Stimulated activated CD8-positive, alpha-beta memory T cell treated with anti-CD3 and anti-CD28 coated beads, Interleukin-4, amount 100 ng/mL, for 24 hours (primary cell): ENCODE results near the gene PCDHB9.
A peak's percentile ranks its signal among the peaks of the same experiment; 100 is the strongest.
"Not testable (repeated sequence)": the region's sequence is repeated elsewhere in the genome, so short reads cannot be mapped to it uniquely, and the experiment has no call there.

Experiments used
- DNase-seq: peaks from one replicate; pipeline ENCODE4 v3.0.0-alpha.2; 2020; ENCODE audit warnings: low read depth

PCDHB9 gene

DNA sequence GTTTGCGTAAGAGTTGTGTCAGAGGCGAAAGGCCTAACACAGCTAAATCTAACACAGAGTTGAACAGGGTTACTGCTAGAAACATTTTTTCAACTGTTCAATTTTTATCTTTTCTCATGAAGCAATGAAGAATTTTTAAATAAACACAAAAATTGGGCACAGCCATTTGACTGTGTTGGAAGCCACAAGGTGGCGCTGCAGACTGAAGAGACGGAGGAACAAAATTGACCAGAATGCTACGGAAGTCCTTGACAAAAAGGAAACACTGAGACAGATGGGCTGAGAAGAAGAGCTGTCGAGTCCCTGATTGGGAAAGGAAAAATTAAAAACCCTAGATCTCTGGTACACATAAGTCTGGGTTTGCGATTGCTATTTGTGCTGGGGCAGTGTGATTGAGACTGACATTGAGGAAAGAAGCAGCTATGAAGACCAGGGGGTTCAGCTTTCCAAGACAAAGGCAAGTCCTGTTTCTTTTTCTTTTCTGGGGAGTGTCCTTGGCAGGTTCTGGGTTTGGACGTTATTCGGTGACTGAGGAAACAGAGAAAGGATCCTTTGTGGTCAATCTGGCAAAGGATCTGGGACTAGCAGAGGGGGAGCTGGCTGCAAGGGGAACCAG is at the start of gene PCDHB9:
PCDHB9 (plus strand) TSS at position 265 of the 616 bp plus-strand sequence; CDS start at position 423, 158 bp downstream.
- DNase-seq, result peak; percentile 8

DNA sequence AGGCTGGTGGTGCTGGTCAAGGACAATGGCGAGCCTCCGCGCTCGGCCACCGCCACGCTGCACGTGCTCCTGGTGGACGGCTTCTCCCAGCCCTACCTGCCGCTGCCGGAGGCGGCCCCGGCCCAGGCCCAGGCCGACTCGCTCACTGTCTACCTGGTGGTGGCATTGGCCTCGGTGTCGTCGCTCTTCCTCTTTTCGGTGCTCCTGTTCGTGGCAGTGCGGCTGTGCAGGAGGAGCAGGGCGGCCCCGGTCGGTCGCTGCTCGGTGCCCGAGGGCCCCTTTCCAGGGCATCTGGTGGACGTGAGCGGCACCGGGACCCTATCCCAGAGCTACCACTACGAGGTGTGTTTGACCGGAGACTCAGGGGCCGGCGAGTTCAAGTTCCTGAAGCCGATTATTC is 49.6 kb upstream of the PCDHB9 start:
- DNase-seq, result not testable (repeated sequence)

DNA sequence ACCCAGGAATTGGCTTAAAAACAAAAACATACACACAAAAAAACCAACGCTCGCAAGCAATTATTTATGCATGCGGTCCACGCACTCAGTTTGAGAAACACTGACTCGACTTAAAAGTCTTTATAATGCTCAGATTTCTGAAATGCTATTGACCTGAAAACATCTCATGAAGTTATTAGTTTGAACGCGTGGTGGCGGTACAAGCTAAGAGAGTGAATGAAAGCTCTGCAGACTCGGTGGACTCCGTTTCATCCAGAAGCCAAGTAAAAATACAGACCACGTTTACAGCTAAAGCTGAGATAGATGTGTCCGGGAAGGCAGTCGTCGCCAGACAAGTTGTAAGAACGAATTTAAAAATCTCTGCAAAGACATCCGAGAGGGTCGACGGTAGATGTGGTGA is 37.1 kb upstream of the PCDHB9 start, which contains the start of gene PCDHB6:
PCDHB6 (plus strand) TSS at position 246 of the 400 bp plus-strand sequence. CDS start 201 bp downstream, outside the sequence.
- DNase-seq, result no peak

DNA sequence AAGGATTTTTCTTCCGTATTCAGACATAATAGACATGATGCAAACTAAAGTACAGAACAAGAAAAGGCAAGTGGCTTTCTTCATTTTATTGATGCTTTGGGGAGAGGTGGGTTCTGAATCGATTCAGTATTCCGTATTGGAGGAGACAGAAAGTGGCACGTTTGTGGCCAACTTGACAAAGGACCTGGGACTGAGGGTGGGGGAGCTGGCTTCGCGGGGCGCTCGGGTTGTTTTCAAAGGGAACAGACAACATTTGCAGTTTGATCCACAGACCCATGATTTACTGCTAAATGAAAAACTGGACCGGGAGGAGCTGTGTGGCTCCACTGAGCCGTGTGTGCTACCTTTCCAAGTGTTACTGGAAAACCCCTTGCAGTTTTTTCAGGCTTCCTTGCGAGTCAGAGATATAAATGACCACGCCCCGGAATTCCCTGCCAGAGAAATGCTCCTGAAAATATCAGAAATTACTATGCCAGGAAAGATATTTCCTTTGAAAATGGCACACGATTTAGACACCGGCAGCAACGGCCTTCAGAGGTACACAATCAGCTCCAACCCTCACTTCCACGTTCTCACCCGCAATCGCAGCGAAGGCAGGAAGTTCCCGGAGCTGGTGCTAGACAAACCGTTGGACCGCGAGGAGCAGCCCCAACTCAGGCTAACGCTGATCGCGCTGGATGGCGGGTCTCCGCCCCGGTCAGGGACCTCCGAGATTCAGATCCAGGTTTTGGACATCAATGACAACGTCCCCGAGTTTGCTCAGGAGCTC is 36.6 kb upstream of the PCDHB9 start:
- no peak for DNase-seq

DNA sequence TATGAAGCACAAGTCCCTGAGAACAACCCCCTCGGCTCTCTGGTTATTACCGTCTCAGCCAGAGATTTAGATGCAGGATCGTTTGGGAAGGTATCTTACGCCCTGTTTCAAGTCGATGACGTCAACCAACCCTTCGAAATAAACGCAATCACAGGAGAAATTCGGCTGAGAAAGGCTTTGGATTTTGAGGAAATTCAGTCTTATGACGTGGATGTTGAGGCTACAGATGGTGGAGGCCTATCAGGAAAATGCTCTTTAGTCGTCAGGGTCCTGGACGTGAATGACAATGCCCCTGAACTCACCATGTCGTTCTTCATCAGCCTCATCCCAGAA is 36.0 kb upstream of the PCDHB9 start:
- no peak for DNase-seq

DNA sequence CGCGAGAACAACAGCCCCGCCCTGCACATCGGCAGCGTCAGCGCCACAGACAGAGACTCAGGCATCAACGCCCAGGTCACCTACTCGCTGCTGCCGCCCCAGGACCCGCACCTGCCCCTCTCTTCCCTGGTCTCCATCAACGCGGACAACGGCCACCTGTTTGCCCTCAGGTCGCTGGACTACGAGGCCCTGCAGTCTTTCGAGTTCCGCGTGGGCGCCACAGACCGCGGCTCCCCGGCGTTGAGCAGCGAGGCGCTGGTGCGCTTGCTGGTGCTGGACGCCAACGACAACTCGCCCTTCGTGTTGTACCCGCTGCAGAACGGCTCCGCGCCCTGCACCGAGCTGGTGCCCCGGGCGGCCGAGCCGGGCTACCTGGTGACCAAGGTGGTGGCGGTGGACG is 35.3 kb upstream of the PCDHB9 start:
- not testable (repeated sequence) for DNase-seq

DNA sequence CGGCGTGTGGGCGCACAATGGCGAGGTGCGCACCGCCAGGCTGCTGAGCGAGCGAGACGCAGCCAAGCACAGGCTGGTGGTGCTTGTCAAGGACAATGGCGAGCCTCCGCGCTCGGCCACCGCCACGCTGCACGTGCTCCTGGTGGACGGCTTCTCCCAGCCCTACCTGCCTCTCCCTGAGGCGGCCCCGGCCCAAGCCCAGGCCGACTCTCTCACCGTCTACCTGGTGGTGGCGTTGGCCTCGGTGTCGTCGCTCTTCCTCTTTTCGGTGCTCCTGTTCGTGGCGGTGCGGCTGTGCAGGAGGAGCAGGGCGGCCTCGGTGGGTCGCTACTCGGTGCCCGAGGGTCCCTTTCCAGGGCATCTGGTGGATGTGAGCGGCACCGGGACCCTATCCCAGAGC is 34.9 kb upstream of the PCDHB9 start:
- DNase-seq, result not testable (repeated sequence)

DNA sequence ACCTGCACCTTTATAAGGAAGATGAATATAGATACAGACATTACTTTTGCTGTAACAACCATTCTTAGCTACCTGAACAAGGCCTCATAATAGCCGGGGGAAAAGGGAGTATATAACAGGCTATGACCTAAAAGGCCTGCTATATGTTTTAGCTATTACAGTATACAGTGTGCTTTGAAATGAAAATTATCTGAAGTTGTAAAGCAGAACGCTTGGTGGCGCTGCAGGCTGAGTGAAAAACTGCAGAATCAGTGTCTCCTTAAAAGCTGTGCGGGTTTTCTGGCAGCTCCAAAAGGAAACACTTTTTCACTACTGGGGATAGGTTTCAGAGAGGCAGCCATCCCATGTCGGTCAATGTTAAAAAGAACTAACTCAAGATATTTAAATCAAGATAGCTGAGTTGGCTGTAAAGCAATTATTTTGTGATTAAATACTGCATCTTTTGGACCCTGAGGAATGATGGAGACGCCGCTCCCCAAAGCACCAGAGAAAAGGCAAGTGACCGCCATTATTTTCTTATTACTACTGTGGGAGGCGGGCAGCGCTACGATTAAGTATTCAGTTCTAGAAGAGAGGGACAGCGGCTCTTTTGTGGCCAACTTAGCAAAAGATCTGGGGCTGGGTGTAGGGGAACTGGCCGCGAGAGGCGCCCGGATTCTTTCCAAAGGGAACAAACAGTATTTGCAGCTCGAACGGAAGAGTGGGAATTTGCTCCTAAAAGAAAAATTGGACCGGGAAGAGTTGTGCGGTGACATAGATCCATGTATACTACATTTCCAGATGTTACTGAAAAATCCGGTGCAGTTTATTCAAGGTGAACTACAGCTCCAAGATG is 31.2 kb upstream of the PCDHB9 start:
- no peak for DNase-seq

DNA sequence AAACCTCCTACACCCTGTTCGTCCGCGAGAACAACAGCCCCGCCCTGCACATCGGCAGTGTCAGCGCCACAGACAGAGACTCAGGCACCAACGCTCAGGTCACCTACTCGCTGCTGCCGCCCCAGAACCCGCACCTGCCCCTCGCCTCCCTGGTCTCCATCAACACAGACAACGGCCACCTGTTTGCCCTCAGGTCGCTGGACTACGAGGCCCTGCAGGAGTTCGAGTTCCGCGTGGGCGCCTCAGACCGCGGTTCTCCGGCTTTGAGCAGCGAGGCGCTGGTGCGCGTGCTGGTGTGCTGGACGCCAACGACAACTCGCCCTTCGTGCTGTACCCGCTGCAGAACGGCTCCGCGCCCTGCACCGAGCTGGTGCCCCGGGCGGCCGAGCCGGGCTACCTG is 29.6 kb upstream of the PCDHB9 start:
- DNase-seq, result not testable (repeated sequence)

DNA sequence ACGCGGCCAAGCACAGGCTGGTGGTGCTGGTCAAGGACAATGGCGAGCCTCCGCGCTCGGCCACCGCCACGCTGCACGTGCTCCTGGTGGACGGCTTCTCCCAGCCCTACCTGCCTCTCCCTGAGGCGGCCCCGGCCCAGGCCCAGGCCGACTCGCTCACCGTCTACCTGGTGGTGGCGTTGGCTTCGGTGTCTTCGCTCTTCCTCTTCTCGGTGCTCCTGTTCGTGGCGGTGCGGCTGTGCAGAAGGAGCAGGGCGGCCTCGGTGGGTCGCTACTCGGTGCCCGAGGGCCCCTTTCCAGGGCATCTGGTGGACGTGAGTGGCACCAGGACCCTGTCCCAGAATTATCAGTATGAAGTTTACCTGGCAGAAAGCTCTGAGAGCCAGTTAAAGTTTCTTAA is 29.1 kb upstream of the PCDHB9 start:
- not testable (repeated sequence) for DNase-seq

DNA sequence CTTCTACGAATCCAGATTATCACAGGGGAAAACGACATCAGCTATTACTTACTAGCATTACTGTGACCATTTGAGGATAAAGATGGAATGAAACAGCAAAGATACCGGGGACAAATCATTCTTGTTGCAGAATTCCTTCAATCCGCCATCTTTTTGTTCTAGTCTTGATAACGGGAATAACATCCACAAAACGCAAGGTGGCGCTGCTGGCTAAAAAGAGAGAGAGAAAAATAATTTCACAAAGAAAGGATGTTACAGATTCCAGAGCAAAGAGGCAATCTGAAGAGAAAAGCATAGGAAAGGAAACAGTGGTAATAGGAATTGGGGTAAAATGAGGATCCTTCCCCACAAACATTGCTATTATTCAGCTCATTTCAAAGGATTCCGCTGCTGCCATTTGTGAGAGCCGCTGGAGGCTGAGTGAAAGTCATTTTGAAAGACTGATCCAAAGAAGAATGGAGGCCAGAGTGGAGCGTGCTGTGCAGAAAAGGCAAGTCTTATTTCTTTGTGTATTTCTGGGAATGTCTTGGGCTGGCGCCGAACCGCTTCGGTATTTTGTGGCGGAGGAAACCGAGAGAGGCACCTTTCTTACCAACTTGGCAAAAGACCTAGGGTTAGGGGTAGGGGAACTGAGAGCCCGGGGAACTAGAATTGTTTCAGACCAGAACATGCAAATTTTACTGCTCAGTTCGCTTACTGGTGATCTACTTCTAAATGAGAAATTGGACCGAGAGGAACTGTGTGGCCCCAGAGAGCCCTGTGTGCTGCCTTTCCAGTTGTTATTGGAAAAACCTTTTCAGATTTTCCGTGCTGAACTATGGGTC is 14.4 kb upstream of the PCDHB9 start, which contains the start of gene PCDHB7:
PCDHB7 (plus strand) TSS at position 264 of the 824 bp plus-strand sequence; CDS start at position 456, 192 bp downstream.
- DNase-seq, result no peak

DNA sequence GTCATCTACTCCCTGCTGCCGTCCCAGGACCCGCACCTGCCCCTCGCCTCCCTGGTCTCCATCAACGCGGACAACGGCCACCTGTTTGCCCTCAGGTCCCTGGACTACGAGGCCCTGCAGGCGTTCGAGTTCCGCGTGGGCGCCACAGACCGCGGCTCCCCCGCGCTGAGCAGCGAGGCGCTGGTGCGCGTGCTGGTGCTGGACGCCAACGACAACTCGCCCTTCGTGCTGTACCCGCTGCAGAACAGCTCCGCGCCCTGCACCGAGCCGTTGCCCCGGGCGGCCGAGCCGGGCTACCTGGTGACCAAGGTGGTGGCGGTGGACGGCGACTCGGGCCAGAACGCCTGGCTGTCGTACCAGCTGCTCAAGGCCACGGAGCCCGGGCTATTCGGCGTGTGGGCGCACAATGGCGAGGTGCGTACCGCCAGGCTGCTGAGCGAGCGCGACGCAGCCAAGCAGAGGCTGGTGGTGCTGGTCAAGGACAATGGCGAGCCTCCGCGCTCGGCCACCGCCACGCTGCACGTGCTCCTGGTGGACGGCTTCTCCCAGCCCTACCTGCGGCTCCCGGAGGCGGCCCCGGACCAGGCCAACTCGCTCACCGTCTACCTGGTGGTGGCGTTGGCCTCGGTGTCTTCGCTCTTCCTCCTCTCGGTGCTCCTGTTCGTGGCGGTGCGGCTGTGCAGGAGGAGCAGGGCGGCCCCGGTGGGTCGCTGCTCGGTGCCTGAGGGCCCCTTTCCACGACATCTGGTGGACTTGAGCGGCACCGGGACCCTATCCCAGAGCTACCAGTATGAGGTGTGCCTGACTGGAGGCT is 12.5 kb upstream of the PCDHB9 start:
- DNase-seq, result not testable (repeated sequence)

DNA sequence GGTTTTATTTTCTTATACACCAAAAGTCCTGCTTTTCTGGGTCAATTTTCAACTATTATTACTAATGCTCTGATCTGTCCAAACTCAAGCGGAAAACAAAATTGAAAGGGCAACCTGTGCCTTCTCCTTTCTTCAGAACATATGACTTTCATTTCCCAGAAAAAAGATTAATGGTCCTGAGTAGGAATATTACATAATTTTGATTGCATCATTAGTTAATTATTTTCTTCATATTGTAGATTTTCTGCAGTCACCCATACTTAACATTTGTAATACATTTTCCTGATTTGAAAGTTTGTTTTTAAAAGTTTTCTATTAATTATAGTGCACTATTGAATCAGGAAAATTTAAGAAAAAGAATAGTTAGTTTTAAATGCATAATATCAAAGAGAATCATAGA is 11.0 kb upstream of the PCDHB9 start:
- no peak for DNase-seq

DNA sequence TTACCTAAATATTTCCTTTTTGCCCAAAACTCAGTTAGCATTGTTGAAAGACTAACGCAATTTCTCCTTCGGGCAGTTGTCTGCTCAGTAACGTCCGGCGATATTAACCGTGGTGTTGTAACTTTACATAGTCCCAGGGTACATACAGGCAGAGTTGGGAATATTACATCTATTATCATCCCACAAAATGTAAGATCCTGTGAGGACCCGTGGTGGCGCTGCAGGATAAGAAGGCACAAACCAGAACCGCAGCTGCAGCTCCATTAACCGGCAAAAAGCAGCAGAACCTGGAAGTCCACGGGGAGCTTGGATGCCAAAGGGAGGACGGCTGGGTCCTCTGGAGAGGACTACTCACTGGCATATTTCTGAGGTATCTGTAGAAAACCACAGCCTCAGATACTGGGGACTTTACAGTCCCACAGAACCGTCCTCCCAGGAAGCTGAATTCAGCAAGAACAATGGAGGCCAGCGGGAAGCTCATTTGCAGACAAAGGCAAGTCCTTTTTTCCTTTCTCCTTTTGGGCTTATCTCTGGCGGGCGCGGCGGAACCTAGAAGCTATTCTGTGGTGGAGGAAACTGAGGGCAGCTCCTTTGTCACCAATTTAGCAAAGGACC is 9.3 kb upstream of the PCDHB9 start, which contains the start of gene PCDHB8:
PCDHB8 (plus strand) TSS at position 214 of the 615 bp plus-strand sequence; CDS start at position 459, 245 bp downstream.
- DNase-seq, result not testable (repeated sequence)

DNA sequence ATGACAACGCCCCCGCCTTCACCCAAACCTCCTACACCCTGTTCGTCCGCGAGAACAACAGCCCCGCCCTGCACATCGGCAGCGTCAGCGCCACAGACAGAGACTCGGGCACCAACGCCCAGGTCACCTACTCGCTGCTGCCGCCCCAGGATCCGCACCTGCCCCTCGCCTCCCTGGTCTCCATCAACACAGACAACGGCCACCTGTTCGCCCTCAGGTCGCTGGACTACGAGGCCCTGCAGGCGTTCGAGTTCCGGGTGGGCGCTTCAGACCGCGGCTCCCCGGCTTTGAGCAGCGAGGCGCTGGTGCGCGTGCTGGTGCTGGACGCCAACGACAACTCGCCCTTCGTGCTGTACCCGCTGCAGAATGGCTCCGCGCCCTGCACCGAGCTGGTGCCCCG is 7.6 kb upstream of the PCDHB9 start:
- DNase-seq, result not testable (repeated sequence)

DNA sequence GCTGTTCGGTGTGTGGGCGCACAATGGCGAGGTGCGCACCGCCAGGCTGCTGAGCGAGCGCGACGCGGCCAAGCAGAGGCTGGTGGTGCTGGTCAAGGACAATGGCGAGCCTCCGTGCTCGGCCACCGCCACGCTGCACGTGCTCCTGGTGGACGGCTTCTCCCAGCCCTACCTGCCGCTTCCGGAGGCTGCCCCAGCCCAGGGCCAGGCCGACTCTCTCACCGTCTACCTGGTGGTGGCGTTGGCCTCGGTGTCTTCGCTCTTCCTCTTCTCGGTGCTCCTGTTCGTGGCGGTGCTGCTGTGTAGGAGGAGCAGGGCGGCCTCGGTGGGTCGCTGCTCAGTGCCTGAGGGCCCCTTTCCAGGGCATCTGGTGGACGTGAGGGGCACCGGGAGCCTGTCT is 7.1 kb upstream of the PCDHB9 start:
- not testable (repeated sequence) for DNase-seq

DNA sequence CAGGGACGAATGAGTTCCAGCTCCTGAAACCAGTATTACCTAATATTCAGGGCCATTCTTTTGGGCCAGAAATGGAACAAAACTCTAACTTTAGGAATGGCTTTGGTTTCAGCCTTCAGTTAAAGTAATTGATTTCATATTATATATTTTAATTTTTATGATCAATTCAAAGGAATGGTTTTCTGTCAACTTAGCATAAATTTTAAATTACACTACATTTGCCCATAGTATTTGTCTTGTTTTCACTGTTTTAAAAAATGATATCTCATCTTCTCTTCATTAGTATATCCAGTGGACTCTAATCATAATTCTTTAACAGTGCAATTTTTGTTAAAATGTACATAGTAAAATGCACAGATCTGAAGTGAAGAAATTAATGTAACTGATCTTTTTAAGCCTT is 6.6 kb upstream of the PCDHB9 start:
- DNase-seq, result no peak

DNA sequence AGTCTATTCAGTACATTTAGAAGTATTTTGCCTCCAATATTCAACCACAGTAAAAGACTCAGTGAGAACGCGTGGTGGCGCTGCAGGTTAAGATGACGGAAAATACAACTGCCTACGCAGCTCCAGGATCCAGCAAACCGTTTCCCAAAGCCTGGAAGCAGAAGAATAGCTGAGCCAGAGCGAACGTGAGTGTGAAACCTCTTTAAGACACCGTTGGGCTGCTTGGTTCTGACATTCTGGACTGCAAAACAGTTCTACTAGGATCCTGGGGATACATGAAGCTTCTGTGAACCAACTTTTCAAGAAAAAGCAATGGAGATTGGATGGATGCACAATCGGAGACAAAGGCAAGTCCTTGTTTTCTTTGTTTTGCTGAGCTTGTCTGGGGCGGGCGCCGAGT is 4.7 kb upstream of the PCDHB9 start, which contains the start of gene PCDHB16:
PCDHB16 (plus strand) TSS at position 140 of the 400 bp plus-strand sequence; CDS start at position 313, 173 bp downstream.
- no peak for DNase-seq

DNA sequence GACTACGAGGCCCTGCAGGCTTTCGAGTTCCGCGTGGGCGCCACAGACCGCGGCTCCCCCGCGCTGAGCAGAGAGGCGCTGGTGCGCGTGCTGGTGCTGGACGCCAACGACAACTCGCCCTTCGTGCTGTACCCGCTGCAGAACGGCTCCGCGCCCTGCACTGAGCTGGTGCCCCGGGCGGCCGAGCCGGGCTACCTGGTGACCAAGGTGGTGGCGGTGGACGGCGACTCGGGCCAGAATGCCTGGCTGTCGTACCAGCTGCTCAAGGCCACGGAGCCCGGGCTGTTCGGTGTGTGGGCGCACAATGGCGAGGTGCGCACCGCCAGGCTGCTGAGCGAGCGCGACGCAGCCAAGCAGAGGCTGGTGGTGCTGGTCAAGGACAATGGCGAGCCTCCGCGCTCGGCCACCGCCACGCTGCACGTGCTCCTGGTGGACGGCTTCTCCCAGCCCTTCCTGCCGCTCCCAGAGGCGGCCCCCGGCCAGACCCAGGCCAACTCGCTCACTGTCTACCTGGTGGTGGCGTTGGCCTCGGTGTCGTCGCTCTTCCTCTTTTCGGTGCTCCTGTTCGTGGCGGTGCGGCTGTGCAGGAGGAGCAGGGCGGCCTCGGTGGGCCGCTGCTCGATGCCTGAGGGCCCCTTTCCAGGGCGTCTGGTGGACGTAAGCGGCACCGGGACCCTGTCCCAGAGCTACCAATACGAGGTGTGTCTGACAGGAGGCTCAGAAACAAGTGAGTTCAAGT is 2.7 kb upstream of the PCDHB9 start:
- not testable (repeated sequence) for DNase-seq
